GM18867 (cell line): Measurements from ENCODE around the gene CALB2.

Experiments used
- ATAC-seq: cut with Tn5 transposase; IDR thresholded peaks from one replicate; pipeline ENCODE4 v1.9.1; 2021; ENCODE audit warnings: mild to moderate bottlenecking, moderate library complexity; ENCODE audit not compliant: unreplicated experiment

The CALB2 gene

GRCh38 chr16:71424626-71425025, 66.1 kb downstream of the CALB2 start:
- ATAC-seq: no peak

GRCh38 chr16:71425746-71426068, 67.2 kb downstream of the CALB2 start:
- no peak for ATAC-seq

DNA sequence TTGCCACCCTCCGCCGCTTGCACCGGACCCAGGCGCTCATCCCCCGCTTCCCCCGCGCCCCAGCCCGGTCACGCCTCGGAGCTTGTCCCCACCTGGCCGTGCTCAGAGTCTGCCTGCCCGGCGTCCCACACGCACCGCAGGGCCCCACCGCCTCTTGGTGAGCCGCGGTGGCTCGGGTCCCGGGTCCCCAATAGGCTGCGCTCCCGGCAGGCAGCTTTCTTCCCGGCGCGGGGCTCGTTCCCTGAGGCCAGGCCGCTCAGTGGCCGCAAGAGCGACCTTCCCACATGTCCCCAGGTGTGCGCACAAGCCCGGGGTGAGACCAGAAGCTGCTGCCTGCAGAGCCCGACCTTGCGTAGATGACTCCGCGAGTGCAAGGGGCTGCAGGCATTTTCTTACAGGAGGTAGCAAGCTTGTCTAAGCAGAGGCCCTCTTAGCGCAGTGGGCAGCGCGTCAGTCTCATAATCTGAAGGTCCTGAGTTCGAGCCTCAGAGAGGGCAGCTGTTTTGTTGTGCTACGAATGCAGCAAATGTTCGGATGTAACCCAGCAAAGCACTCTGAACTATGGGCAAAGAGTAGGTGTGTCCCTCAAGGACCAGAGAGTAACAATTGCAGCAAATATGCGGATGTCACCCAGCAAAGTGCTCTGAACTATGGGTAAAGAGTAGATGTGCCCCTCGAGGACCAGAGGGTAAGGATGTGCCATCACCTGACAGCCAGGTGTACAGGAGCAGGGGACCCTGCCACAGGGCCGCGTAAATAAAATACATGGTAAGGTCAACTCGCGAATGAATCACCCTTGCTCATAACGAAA, 67.8 kb downstream of the CALB2 start:
- ATAC-seq: no peak

GRCh38 chr16:71426880-71427615, 68.5 kb downstream of the CALB2 start:
- no peak for ATAC-seq

DNA sequence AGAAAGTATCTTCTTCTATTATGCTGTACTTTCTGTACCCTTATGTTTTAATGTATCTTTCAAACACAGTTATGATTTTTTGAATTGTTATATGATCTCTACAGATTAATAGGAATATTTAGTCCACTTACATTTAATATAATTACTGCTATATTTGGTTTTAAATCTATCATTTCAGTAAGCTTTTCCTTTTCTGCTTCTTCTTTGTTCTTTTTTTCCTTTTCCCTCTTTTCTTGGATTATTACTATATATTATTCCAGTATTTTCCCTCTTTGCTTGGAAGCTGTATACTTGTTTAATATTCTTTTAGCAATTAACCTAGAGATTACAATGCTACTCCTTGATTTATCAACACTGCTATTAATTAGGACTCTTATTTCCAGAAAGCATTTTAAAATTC, 69.9 kb downstream of the CALB2 start:
- ATAC-seq: no peak

- ATAC-seq: no peak
These were observed 70.4 kb downstream of the CALB2 start for GRCh38 chr16:71428883-71429282.

- no peak for ATAC-seq
These were observed 71.1 kb downstream of the CALB2 start for GRCh38 chr16:71429581-71429980.

GRCh38 chr16:71430744-71431143, 72.2 kb downstream of the CALB2 start:
- ATAC-seq: no peak

GRCh38 chr16:71431176-71431575, 72.7 kb downstream of the CALB2 start:
- no peak for ATAC-seq

DNA sequence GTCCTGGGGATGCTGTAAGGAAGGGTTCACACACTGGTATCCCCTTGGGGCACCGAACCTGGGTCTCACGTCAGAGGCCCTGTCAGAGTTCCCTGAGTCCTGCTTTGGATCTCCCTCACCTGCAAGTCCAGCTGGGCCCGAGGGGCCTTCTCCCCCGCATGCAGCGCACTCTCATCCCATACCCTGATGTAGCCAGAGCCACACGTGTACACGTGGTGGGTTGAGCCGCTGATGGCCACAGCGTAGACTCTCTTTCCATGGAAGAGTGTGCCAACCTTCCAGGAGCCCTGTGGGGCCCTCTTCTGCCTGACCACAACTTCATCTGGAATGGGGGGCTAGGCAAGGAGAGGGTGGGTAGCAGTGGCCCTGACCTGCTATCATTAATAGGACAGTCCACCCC, 73.5 kb downstream of the CALB2 start:
- ATAC-seq: no peak

- ATAC-seq: no peak
These were observed 74.4 kb downstream of the CALB2 start for GRCh38 chr16:71432906-71433305.

- no peak for ATAC-seq
These were observed 78.0 kb downstream of the CALB2 start for GRCh38 chr16:71436473-71436872.

- ATAC-seq: no peak
These were observed 81.0 kb downstream of the CALB2 start for GRCh38 chr16:71439523-71439922.
